ENCODE data around the gene CRTC1. TPM values are rescaled to one million over a fixed set of nuclear protein-coding genes. Genes with fewer than 3 reads are reported as not detected.

CRTC1 gene
- total and polyA plus RNA-seq, 2 of the 13 experiments (the other 11 are each of a cell fraction or from before 2014, with no cell fraction given), result 2.0 to 2.7 TPM

DNA sequence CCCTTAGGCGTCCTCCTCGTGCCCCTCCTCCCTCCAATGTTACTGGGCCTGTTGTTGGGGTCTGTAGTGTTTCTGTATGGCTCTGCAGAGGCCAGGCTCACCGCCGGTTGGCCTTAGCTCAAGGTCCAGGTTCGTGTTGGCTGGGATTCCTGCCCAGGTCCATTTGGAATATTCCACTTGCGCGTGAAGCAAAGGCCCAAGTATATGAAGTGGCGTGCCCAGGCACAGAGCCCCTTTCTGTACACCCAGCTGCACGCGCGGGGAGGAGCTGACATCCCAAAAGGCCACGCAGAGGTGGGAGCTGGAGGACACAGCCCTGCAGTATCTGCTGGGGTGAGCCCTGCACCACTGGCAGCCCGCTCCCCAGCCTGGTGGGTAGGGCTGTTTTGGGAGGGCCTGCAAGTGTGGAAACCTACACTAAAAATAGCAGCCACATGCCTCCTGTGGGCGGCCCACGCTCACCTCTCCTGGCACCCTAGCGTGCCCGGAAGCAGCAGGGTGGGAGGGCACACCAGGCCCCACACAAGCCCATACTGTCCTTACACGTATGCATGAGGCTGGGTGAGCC, 30.2 kb downstream of the CRTC1 start (continued):
- TF ChIP-seq SP1 (IDR thresholded peaks at IDR 0.05) (no peak), SP1 (CRISPR knock-in tag; IDR thresholded peaks at IDR 0.05) (no peak), BRD4 (CRISPR knock-in tag; IDR thresholded peaks at IDR 0.05) (no peak; the same call in 1 of the 2 replicates), ZNF263 (CRISPR knock-in tag; IDR thresholded peaks at IDR 0.05) (peak; percentile 91), TCF12 (IDR thresholded peaks at IDR 0.05) (no peak), TCF12 (CRISPR knock-in tag; IDR thresholded peaks at IDR 0.05) (no peak), THYN1 (CRISPR knock-in tag; IDR thresholded peaks at IDR 0.05; ENCODE audit: borderline replicate concordance, low read depth) (no peak), CTCF (CRISPR knock-in tag; IDR thresholded peaks at IDR 0.05) (peak; percentile 16; the same call in 1 of the 2 replicates), REL (CRISPR knock-in tag; conservative IDR thresholded peaks at IDR 0.05) (no peak), ZNF737 (CRISPR knock-in tag; IDR thresholded peaks at IDR 0.05; ENCODE audit: borderline replicate concordance) (no peak), ZBTB40 (IDR thresholded peaks at IDR 0.05) (no peak), ZBTB40 (CRISPR knock-in tag; IDR thresholded peaks at IDR 0.05) (0 out of 2 replicates have a peak, but pooled peaks have one; percentile 25), RAD21 (CRISPR knock-in tag; IDR thresholded peaks at IDR 0.05) (no peak), BCL3 (CRISPR knock-in tag; IDR thresholded peaks at IDR 0.05) (no peak), AGO1 (IDR thresholded peaks at IDR 0.05; ENCODE audit: low read depth, low read length, poor library complexity, severe bottlenecking) (no peak), ZKSCAN8 (CRISPR knock-in tag; IDR thresholded peaks at IDR 0.05; ENCODE audit: borderline replicate concordance) (no peak; the same call in 1 of the 2 replicates), CAMTA2 (CRISPR knock-in tag; IDR thresholded peaks at IDR 0.05; ENCODE audit: borderline replicate concordance) (0 out of 2 replicates have a peak, but pooled peaks have one; percentile 60)
- TF ChIP-seq, protein P1, sequence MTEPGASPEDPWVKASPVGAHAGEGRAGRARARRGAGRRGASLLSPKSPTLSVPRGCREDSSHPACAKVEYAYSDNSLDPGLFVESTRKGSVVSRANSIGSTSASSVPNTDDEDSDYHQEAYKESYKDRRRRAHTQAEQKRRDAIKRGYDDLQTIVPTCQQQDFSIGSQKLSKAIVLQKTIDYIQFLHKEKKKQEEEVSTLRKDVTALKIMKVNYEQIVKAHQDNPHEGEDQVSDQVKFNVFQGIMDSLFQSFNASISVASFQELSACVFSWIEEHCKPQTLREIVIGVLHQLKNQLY (CRISPR knock-in tag; IDR thresholded peaks at IDR 0.05), result no peak

Data from HepG2 (cell line).